ENCODE results near the gene SPSB4. TPM values are rescaled to one million over a fixed set of nuclear protein-coding genes. Genes with fewer than 3 reads are reported as not detected.
"Not testable (repeated sequence)": the region's sequence is repeated elsewhere in the genome, so short reads cannot be mapped to it uniquely, and the experiment has no call there.

SPSB4 gene
- total RNA-seq, 1 donor = 0.27 TPM

DNA sequence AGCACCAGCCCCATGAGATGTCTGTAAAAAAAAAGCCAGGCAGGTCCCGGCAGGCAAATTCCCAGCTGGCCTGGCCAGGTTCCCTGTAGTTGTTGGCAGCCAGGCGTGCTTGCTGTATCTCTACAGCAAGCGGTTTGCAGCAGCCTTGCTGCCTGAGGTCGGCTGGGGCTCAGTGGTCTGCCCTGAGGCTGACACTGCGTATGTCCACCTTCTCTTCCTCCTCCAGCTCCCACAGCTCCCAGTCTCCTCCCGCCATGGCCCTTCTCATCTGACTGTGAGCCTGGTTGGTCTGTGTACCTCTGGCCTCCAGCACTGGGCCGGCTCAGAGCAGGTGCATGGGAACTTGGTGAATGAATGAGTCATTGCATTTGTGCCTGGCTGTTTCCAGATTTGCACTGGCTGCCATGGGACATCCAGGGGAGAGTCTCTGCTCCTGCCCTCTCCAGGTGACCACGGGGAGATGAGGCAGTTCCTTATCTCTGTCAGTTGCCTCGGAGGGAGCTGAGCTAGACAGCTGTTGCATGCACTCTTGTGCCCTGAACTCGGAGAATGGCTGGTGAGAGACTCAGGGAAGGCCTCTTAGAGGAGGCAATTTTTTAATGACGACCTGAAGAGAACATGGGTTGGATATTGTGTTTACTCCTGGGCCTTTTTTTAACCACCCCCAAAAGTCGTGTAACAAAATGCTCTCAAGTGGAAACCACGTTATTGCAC is 43.0 kb downstream of the SPSB4 start:
- DNase-seq (ENCODE audit: low read depth in 2 of 3, low spot score in 2 of 3) = no peak

DNA sequence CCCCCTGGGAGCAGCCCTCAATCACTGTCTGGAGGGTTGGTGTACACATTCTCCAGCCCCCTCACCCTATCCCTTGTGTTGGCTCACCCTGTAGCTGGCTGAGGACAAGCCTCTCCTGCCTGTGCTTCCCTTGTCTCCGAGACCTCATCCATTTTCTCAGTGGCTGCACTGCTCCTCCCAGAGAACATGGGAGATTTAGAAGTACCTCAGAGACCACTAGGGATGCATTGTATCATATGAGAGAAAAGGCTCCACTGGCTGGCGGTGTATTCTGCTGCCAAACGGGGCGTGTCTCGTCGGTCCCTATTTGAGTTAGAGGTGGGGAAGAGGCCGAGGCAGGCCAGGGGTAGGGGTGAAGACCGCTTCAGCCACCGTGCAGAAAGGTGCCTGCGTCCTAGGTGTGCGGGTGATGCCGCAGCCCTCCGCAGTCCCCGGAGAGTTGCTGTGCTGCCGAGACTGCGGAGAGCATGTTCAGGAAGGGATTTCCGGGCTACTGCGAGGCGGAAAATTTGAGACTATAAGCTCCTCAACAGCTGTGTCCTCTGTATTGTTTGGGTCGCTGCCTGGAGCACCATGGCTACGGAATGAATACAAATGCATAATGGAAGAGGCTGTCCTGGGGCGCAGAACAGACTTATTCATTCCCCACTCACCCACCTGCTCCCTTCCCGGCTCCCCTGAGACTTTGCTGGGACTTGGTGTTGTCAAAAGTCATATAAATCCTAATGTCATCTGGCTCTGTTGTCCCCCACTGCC is 43.8 kb downstream of the SPSB4 start:
- DNase-seq (ENCODE audit: low read depth in 2 of 3, low spot score in 2 of 3) = peak in 1 of 3 donors; percentile 37

DNA sequence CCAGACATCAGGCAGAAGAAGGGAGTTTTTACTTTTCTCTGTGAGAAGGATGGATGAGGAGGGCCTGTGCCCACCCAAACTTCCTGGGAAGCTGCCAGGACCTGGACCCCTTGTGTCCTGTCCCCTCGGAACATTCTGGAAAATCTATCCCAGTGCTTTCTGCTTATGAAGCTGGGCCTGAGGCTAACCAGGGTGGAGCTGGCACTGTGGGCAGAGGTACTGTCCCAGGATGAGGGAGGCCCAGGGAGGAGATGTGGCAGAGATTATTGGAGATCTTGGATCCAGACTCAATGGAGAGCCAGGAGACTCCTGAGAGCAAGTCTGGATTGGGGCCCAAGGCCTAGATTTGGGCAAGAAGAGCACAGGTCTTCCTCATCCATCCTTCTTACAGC is 44.4 kb downstream of the SPSB4 start:
- no peak for DNase-seq (ENCODE audit: low read depth in 2 of 3, low spot score in 2 of 3)

DNA sequence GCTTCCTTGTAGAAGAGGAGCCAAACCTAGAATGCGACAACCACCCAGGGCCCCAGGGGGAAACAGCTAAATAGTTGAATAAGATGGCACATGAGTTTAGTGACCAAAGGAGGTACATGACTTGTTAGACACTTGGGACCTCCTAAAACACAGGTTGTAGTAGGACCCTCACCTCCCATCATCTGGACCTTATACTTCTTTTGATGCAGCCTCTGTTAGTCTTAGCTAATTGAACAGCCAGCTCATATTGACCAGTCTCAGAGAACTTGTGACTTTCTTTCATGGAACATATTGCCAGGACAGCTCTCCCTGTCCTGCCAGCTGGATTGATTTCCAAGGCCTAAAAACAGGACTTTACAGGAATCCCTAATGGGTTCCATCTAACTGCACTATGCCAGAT is 45.0 kb downstream of the SPSB4 start:
- DNase-seq (ENCODE audit: low read depth in 2 of 3, low spot score in 2 of 3) = no peak

DNA sequence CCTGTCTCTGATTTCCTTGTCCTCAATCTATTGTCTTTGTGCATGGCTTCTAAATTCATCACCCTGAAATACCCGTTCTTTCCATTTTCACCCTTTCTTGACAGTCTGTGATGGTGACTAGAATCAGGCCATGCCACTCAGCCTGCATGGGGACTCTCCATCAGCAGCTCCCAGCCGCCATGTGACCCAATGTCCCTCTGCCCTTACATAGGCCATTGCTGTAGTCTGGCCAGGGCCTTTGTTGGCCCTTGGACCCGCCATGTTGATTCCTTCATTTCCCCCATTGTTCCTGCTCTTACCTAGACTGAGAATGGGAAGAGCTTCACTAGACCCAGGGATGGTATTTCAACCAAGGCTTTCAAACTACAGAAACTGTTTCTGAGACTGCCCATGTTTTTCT is 45.8 kb downstream of the SPSB4 start:
- DNase-seq (ENCODE audit: low read depth in 2 of 3, low spot score in 2 of 3) = no peak

DNA sequence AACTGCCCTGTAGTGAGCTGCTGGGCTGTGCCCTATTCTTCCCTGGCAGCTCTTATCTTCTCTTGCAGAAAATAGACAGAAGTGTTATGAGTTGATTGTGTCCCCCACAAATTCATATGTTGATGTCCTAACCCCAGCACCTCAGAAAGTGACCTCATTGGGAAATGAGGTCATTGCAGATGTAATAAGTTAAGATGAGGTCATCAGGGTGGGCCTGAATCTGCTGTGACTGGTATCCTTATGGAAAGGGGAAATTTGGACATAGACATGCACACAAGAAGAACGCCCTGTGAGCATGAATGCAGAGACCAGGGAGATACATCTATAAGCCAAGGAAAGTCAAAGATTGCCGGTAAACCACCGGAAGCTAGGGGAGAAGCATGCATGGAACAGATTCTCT is 49.0 kb downstream of the SPSB4 start:
- DNase-seq (ENCODE audit: low read depth in 2 of 3, low spot score in 2 of 3) = no peak

DNA sequence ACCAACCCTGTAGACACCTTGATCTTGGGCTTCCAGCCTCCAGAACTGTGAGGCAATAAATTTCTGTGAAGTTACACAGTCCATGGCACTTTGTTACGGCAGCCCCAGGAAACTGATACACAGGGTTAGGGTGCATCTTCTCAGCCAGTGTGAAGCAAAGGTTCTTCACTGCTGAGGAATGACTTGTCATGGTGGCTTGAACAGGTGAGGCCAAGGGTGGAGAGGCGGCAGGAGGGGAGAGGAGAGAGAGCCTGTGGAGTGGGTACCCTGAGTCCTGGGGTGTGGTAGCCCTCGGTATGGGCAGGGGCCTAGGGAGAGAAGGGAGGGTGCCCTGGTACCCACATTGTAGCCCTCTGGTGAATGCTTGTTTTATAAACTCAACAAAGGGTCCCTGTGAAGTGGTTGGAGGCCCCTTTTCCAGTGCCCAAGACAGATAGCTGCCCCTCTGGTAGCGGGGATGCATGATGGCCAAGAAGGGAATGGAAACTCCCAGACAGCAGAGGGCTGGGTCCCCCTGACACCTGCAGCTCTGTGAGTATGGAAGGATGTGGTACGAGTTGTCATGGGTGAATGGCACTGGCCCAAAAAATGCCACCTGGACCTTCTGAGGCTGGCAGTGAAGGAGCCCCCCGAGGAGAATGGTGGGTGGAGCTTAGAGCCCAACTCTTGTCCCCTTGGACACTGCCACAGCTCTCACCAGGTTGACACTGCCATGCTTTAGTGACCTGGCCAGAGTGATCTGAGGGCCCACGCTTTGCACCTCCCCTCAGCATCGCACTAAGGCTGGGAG is 49.6 kb downstream of the SPSB4 start:
- DNase-seq (ENCODE audit: low read depth in 2 of 3, low spot score in 2 of 3) = no peak

DNA sequence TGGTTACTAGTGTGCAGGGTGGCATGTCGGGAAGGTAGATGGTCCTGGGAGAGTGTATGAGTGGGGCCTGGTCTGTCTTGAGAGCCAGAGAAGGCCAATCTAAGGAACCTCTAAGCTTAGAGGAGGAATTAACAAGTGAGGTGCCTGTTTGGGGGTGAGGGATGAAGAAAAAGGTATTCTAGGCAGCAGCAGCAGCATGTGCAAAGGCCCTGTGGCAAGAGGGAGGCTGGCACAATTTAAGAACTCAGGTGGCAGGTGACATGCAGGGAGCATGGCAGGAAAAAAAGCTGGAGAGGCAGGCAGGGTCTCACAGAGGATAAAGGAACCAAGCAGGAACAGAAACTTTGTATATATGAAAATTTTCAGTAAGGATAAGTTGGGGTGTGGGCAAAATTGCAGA is 51.2 kb downstream of the SPSB4 start:
- DNase-seq (ENCODE audit: low read depth in 2 of 3, low spot score in 2 of 3) = no peak

DNA sequence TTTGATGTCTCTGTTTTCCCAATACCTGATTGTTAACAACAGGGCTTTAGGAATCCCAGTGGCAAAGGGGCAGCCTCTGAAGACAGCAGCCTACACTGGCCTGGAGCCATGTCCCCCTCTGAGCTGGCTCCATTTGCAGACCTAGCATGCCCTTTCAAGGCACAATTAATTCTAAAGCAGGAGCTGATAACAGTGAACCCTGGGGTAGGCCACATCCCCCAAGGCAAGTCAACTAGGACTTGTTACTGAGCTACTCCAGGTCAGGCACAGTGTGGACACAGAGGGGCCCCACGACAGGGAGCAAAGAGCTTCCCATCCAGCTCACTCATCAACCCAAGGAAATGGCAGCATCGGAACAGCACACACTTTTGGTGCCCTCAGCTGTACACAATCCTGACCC is 51.9 kb downstream of the SPSB4 start:
- no peak for DNase-seq (ENCODE audit: low read depth in 2 of 3, low spot score in 2 of 3)

DNA sequence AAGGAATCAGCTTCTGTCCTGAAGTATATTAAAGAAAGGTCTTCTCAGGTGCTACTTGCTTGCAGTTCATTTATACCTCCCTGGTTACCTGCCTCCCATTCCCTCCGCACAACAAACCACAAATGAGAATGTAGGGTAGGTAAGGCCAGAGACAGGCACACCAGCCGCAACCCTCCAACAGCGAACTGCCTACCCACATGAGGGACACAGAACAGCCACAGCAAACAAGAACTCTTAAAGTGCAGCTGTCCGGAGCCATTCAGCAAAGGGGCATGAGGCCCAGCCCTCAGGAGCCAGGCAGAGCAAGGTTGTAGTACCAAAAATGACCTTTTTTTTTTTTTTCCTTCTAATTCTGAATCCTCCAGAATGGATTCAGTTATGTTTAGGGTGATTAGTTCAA is 52.4 kb downstream of the SPSB4 start:
- DNase-seq (ENCODE audit: low read depth in 2 of 3, low spot score in 2 of 3) = no peak

DNA sequence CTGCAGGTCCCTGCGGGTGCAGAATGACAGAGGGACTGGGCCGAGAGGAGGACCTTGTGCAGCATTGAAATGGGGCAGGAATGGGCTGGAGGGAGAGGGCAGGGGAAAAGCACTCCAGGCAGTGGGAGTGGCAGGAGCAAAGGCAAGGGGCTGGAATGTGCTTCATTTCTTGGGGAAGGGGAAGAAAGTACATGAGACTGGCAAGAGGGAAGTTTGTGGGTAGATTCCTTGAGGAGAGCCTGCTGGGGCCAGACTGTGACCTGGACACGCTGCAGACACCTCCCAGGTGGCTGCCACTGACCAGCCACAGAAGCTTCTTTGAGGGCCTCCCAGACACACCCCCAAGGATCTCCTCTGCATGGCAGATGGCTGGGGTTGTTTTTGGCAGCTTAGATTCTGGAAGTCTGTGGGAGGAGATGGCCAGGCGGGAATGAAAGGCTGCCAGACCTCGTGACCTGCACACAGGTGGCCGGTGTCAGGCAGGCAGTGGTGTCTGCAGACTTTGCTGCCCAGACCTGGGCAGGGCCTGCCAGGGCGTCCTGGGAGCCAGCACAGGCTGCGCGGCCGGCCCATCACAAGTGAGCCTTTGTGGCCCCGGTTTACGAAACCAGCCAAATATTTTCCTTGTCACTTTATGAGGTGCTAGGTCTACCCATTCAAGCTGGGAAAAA is 53.1 kb downstream of the SPSB4 start:
- DNase-seq (ENCODE audit: low read depth in 2 of 3, low spot score in 2 of 3) = no peak

DNA sequence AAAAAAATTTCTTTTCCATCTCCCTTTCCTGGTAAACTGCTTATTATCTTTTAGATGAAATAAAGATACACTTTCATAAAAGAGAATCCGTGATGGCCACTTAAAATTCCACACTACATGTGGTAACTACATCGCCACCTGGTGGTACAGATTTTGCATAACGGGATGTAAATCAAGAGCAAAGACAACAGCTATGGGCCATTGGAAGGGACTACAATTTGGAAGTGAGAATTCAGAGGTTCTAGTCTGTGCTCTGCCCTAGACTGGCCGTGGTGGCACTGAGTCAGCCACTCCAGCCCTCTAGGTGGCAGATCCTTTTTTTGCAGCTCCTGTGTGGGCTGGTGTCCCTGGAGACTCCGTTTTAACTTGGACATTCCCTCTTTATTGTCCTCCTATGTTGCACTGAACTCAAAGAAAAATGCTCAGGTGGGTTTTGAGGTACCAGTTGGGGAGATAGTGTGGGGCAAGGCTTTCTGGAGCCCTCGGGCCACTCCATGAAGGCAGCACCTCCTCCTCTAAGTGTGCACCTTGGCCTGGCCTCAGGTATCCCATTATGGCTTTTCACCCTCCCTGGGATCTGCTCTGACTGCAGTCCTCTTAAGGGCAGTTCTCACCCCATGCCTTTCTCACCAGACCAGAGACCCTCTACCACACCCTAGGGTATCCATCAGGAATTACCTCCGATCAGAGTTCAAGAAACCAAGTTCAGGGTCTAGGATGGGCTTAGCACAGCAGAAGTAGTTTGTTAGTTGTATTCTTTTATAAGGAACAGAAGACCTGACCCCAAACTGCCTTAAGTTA is 54.9 kb downstream of the SPSB4 start:
- DNase-seq (ENCODE audit: low read depth in 2 of 3, low spot score in 2 of 3) = peak; percentile 19 to 89 (median 76)

DNA sequence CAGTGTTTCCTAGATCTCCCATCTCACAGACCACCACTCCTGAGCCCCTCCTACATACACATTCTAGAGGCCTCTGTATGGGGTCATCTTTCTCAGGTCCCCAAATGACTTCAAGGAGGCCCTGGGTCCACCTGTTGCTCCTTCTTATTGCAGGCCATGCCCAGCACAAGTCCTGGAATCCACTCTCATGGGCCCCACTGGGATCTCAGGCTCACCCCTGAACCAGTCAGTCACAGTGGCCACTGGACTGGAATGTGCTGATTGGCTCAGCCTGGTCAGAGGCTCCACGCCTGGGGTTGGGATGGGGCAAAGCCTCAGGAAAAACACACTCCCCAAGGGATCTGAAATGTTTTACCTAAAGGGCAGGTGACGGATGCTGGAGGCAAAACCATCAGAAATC is 55.7 kb downstream of the SPSB4 start:
- DNase-seq (ENCODE audit: low read depth in 2 of 3, low spot score in 2 of 3) = no peak

DNA sequence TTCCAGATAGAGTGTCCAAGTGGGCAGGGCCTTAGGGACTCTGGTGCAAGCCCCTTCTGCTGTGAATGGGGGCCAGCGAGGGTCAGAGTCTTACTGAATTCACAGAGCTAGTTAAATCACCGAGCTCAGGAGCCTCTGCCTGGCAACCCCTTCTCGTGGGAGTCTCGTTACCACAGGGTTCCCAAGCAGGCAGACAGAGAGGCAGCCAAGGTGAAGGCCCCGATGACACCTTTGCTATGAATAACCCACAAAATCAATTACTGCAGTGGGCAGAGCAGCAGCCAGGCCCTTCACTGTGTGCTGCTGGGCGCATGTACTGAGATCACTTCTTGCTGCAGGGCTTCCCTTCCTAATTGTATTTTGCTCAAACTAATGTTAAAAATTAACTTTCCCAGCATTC is 56.9 kb downstream of the SPSB4 start:
- no peak for DNase-seq (ENCODE audit: low read depth in 2 of 3, low spot score in 2 of 3)

DNA sequence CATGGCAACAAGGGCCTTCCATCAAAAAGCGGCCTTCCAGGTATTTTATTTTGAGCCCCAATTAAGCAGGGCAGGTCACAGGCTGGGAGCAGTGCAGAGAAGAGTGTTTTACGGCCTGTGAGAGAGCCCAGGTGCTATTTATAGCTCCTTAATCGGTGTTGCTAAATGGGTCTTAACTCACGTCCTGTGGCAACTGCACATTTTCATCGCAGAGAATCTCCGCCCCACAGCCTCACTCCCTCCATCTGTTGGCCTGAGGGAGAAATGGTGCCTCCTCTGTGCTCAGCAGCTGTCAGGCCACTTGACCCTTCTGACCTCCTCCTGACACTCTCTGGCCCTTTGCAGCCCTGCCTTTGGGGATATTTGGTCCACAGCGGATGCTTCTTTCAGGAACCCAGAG is 58.6 kb downstream of the SPSB4 start:
- no peak for DNase-seq (ENCODE audit: low read depth in 2 of 3, low spot score in 2 of 3)

DNA sequence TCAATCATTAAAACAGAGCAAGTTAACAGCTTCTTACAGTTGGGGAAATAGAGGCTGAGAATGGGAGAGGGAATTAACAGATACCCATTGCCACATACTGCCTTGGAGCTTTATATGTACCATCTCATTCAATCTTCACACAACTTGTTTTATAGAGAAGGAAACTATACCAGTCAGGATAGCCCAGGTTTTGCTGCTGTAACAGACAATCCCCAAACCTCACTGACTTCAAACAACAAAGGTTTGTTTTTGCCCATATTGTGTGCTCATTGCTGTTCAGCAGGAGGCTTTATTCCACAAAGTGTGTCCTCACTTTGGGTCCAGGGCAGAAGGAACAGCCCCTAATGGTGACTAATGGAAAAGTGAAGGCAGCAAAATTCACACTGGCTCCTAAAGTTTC is 59.2 kb downstream of the SPSB4 start:
- DNase-seq (ENCODE audit: low read depth in 2 of 3, low spot score in 2 of 3) = no peak

DNA sequence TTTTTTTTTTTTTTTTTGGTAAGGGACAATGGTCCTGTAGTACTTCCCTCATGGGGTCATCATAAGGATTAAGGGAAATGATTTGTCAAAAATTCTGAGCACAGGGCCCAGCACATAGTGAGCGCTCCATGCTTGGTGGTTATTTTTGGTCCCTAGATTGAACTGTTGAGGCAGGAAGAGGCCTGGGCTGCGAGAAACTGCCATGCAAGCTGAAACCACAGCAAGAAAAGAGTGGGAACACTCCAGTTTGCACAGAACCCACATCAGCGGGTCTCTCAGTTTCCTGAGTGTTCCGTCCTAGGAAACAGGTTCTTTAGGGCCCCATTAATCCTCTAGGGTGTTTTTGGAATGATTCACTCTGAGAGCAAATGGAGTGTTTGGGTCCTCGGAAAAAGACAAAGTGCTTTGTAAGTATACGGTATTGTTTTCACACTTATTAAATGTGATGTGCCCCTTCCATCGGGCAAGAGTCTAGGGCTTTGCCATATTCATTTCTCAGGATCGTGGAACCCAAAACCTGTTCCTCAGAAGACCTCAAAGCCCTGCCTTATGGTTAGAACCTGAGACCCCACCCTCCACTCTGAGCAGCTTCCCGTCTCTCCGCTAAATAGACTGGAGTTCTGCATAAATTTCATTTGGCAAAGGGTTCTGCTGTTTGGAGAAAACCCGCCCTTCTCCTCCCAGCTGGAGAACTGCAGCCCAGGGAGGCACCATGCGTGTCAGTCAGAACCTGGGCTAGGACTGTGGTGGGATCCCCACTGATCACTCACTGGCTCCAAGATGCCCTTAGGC is 60.4 kb downstream of the SPSB4 start:
- no peak for DNase-seq (ENCODE audit: low read depth in 2 of 3, low spot score in 2 of 3)

DNA sequence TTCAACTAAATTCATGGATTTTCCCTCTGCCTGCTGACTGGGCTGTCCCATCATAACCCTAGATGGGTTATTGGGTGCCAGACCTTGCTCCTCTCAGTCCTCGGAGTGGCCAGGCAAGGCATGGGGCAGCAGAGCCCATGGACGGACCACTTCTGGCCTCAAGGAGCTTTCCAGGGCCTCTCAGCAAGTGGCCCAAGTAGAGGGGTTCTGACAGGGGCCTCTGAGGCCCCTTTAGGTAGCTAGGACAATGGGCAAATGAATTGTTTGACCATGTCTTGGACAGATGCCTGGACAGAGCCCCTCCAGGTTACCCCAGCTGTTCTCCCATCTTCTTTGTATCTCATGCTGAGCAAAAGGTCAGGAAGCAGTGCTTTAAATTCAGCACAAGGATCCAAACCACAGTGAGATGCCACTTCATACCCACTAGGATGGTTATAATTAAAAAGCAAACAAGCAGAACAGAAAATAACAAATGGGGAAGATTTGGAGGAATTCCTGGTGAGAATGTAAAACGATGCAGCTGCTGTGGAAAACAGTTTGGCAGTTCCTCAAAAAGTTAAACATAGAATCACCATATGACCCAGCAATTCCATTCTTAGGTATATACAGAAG is 61.6 kb downstream of the SPSB4 start:
- no peak for DNase-seq (ENCODE audit: low read depth in 2 of 3, low spot score in 2 of 3)

DNA sequence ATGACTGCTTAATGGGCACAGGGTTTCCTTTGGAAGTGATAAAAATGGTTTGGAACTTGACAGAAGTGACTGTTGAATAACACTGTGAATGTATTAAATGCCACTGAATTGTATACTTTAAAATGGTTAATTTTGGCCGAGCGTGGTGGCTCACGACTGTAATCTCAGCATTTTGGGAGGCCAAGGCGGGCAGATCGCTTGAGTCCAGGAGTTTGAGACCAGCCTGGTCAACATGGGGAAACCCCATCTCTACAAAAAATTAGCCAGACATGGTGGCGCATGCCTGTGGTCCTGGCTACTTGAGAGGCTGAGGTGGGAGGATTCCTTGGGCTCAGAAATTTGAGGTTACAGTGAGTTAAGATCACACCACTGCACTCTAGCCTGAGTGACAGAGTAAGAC is 62.5 kb downstream of the SPSB4 start:
- not testable (repeated sequence) for DNase-seq (ENCODE audit: low read depth in 2 of 3, low spot score in 2 of 3)

All from hematopoietic multipotent progenitor cell (in vitro differentiated cells).